ENCODE data around the gene NPEPPS. TPM values are rescaled to one million over a fixed set of nuclear protein-coding genes. Genes with fewer than 3 reads are reported as not detected.

Gene NPEPPS
- total RNA-seq, 1 donor from 2014 or later = 234 TPM

- H3K27me3 Mint-ChIP-seq (ENCODE audit: unreplicated experiment) = no peaks in the 10 kb centered on the region
- H3K4me3 Mint-ChIP-seq (ENCODE audit: unreplicated experiment) = no peak overlapping the region
- H3K27ac Mint-ChIP-seq (ENCODE audit: unreplicated experiment) = no peak overlapping the region
- no peaks in the 10 kb centered on the region for H3K4me1 Mint-ChIP-seq (ENCODE audit: low read depth, unreplicated experiment)
- DNase-seq = no peak
- H3K36me3 Mint-ChIP-seq (ENCODE audit: unreplicated experiment) = no peaks in the 10 kb centered on the region
- no peaks in the 10 kb centered on the region for H3K9me3 Mint-ChIP-seq (ENCODE audit: unreplicated experiment)
- no peak for TF ChIP-seq CTCF (IDR thresholded peaks at IDR 0.05; ENCODE audit: partially characterized antibody, unreplicated experiment)
Measured at GRCh38 chr17:47628014-47628566, 97.2 kb downstream of the NPEPPS start.

- no peaks in the 10 kb centered on the region for H3K27me3 Mint-ChIP-seq (ENCODE audit: unreplicated experiment)
- no peak overlapping the region for H3K4me3 Mint-ChIP-seq (ENCODE audit: unreplicated experiment)
- no peaks in the 10 kb centered on the region for H3K36me3 Mint-ChIP-seq (ENCODE audit: unreplicated experiment)
- TF ChIP-seq CTCF (IDR thresholded peaks at IDR 0.05; ENCODE audit: partially characterized antibody, unreplicated experiment) = no peak
- no peaks in the 10 kb centered on the region for H3K9me3 Mint-ChIP-seq (ENCODE audit: unreplicated experiment)
- no peak for DNase-seq
- H3K27ac Mint-ChIP-seq (ENCODE audit: unreplicated experiment) = no peak overlapping the region
- H3K4me1 Mint-ChIP-seq (ENCODE audit: low read depth, unreplicated experiment) = no peaks in the 10 kb centered on the region
Measured at GRCh38 chr17:47629826-47630225, 98.9 kb downstream of the NPEPPS start.

- H3K4me3 Mint-ChIP-seq (ENCODE audit: unreplicated experiment) = no peak overlapping the region
- no peak for DNase-seq
- no peaks in the 10 kb centered on the region for H3K9me3 Mint-ChIP-seq (ENCODE audit: unreplicated experiment)
- TF ChIP-seq CTCF (IDR thresholded peaks at IDR 0.05; ENCODE audit: partially characterized antibody, unreplicated experiment) = no peak
- H3K4me1 Mint-ChIP-seq (ENCODE audit: low read depth, unreplicated experiment) = no peaks in the 10 kb centered on the region
- no peaks in the 10 kb centered on the region for H3K36me3 Mint-ChIP-seq (ENCODE audit: unreplicated experiment)
- no peaks in the 10 kb centered on the region for H3K27me3 Mint-ChIP-seq (ENCODE audit: unreplicated experiment)
- no peak overlapping the region for H3K27ac Mint-ChIP-seq (ENCODE audit: unreplicated experiment)
Measured at GRCh38 chr17:47630614-47631013, 99.7 kb downstream of the NPEPPS start.

- H3K36me3 Mint-ChIP-seq (ENCODE audit: unreplicated experiment) = no peaks in the 10 kb centered on the region
- H3K27me3 Mint-ChIP-seq (ENCODE audit: unreplicated experiment) = no peaks in the 10 kb centered on the region
- TF ChIP-seq CTCF (IDR thresholded peaks at IDR 0.05; ENCODE audit: partially characterized antibody, unreplicated experiment) = no peak
- no peak for DNase-seq
- H3K4me3 Mint-ChIP-seq (ENCODE audit: unreplicated experiment) = no peak overlapping the region
- no peaks in the 10 kb centered on the region for H3K9me3 Mint-ChIP-seq (ENCODE audit: unreplicated experiment)
- no peaks in the 10 kb centered on the region for H3K4me1 Mint-ChIP-seq (ENCODE audit: low read depth, unreplicated experiment)
- H3K27ac Mint-ChIP-seq (ENCODE audit: unreplicated experiment) = no peak overlapping the region
Measured at GRCh38 chr17:47632991-47633390, 102.1 kb downstream of the NPEPPS start.

- H3K4me3 Mint-ChIP-seq (ENCODE audit: unreplicated experiment) = no peak overlapping the region
- H3K36me3 Mint-ChIP-seq (ENCODE audit: unreplicated experiment) = no peaks in the 10 kb centered on the region
- H3K27ac Mint-ChIP-seq (ENCODE audit: unreplicated experiment) = no peak overlapping the region
- no peak for DNase-seq
- no peaks in the 10 kb centered on the region for H3K4me1 Mint-ChIP-seq (ENCODE audit: low read depth, unreplicated experiment)
- no peak for TF ChIP-seq CTCF (IDR thresholded peaks at IDR 0.05; ENCODE audit: partially characterized antibody, unreplicated experiment)
- no peaks in the 10 kb centered on the region for H3K27me3 Mint-ChIP-seq (ENCODE audit: unreplicated experiment)
- no peaks in the 10 kb centered on the region for H3K9me3 Mint-ChIP-seq (ENCODE audit: unreplicated experiment)
Measured at GRCh38 chr17:47633996-47634395, 103.1 kb downstream of the NPEPPS start.

Data from glutamatergic neuron (in vitro differentiated cells).